ENCODE results near the gene LATS2. TPM values are rescaled to one million over a fixed set of nuclear protein-coding genes. Genes with fewer than 3 reads are reported as not detected.

LATS2 gene
- total and polyA plus RNA-seq, 2 of the 8 experiments (the other 6 are each of a cell fraction or from before 2014, with no cell fraction given): 8.3 to 26.2 TPM

GRCh38 chr13:21079761-21080592 is 18.6 kb upstream of the LATS2 start (continued):
- TF ChIP-seq HDAC2 (IDR thresholded peaks at IDR 0.05; ENCODE audit: borderline replicate concordance in 1 of 2, low read depth in 2 of 2, low read length in 2 of 2) (no peak), TAF1 (IDR thresholded peaks at IDR 0.05; ENCODE audit: low read depth, low read length) (no peak), KDM5A (IDR thresholded peaks at IDR 0.05; ENCODE audit: low read length) (no peak), GABPA (IDR thresholded peaks at IDR 0.05; ENCODE audit: borderline replicate concordance, insufficient read depth, low read length) (no peak), SUZ12 (IDR thresholded peaks at IDR 0.05; ENCODE audit: low read length) (no peak)
